Left lung (tissue), 10 donors: ENCODE data around the gene NDUFA13. TPM values are rescaled to one million over a fixed set of nuclear protein-coding genes. Genes with fewer than 3 reads are reported as not detected.

ENCODE experiments used
- ATAC-seq: fragments of 200-7000 bp; cut with Tn5 transposase; one replicate; pipeline ENCODE4 v1.9.1; 2020; ENCODE audit warnings: moderate library complexity
- DNase-seq, 4 donors: peaks; one replicate each; pipeline ENCODE4 v3.0.0-alpha.2; 2013 to 2020
- H3K27ac ChIP-seq, 2 donors: fragments of 200-600 bp; sonication (generic) in 1 of 2; one replicate each; pipeline versions ENCODE4 v1.5.0 to v1.8.0; 2020 to 2021
- H3K27me3 ChIP-seq, 2 donors: fragments of 200-600 bp; sonication (generic) in 1 of 2; one replicate each; pipeline versions ENCODE4 v1.5.0 to v1.8.0; 2020 to 2021
- H3K36me3 ChIP-seq, 2 donors: fragments of 200-600 bp; sonication (generic) in 1 of 2; one replicate each; pipeline versions ENCODE4 v1.5.0 to v1.8.0; 2020 to 2021
- H3K4me1 ChIP-seq, 2 donors: fragments of 200-600 bp; one replicate each; pipeline ENCODE4 v1.8.0; 2021
- H3K4me3 ChIP-seq, 2 donors: fragments of 200-600 bp; sonication (generic) in 1 of 2; one replicate each; pipeline versions ENCODE4 v1.5.0 to v1.8.0; 2020 to 2021; ENCODE audit warnings: mild to moderate bottlenecking in 1 of 2
- H3K9me3 ChIP-seq, 2 donors: fragments of 200-600 bp; sonication (generic) in 1 of 2; one replicate each; pipeline versions ENCODE4 v1.5.0 to v1.8.0; 2020 to 2021
- intact Hi-C, 2 donors: fragments of 100-400 bp; cut with DNase I; formaldehyde crosslinking; loops; one replicate each; pipeline versions ENCODE4 v1.11.2 to v1.14.2; 2022
- polyA plus RNA-seq, 6 donors: library from polyadenylated mRNA; unstranded; fragments of 120-200 nt; gene quantifications; one replicate each; pipeline ENCODE4 v1.2.1, GENCODE V29; 2013; ENCODE audit not compliant: insufficient read length in 6 of 6
- total RNA-seq, 2 donors: library from RNA; stranded (reverse); fragmentation: NEBNext Ultra II Directional; extraction: Animal tissue kit (Norgen Biotek cat#: 25700); gene quantifications; one replicate each; pipeline ENCODE4 v1.2.1, GENCODE V29; 2021
- TF ChIP-seq, protein P1 (sequence below), 2 donors: fragments of 200-600 bp; sonication (generic) in 1 of 2; IDR thresholded peaks; one replicate each; pipeline versions ENCODE4 v1.5.0 to v1.8.0; 2021; ENCODE audit warnings: antibody characterized with exemption in 2 of 2
- donor health status: DM: no; HTN: yes; CAD: no.
- donor health status: DM: no; HTN: no; CAD: no.

The NDUFA13 gene
- total and polyA plus RNA-seq, 8 donors: 169 to 303 (median 209) TPM

DNA sequence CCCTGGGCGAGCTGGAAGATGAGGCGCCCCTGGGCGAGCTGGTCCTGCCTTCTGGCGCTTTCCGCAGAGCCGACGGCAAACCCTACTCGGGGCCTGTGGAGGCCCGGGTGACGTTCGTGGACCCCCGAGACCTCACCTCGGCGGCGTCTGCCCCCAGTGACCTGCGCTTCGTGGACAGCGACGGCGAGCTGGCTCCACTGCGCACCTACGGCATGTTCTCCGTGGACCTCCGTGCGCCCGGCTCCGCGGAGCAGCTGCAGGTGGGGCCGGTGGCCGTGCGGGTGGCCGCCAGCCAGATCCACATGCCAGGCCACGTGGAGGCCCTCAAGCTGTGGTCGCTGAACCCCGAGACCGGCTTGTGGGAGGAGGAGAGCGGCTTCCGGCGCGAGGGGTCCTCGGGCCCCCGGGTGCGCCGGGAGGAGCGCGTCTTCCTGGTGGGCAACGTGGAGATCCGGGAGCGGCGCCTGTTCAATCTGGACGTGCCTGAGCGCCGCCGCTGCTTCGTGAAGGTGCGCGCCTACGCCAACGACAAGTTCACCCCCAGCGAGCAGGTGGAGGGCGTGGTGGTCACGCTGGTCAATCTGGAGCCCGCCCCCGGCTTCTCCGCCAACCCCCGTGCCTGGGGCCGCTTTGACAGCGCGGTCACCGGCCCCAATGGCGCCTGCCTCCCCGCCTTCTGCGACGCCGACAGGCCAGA, 28.4 kb downstream of the NDUFA13 start:
- Histone ChIP-seq H3K27ac (no peak overlapping the region), H3K27me3 (peaks cover 19 to 94% of the 10 kb centered on the region in 2 donors), H3K9me3 (no peaks in the 10 kb centered on the region), H3K4me1 (peaks cover 7 to 26% of the 10 kb centered on the region in 2 donors), H3K4me3 (no peak overlapping the region), H3K36me3 (no peaks in the 10 kb centered on the region)
- ATAC-seq: no peak
- DNase-seq: no peak
- intact Hi-C loops: no loop called here
- TF ChIP-seq, protein P1, sequence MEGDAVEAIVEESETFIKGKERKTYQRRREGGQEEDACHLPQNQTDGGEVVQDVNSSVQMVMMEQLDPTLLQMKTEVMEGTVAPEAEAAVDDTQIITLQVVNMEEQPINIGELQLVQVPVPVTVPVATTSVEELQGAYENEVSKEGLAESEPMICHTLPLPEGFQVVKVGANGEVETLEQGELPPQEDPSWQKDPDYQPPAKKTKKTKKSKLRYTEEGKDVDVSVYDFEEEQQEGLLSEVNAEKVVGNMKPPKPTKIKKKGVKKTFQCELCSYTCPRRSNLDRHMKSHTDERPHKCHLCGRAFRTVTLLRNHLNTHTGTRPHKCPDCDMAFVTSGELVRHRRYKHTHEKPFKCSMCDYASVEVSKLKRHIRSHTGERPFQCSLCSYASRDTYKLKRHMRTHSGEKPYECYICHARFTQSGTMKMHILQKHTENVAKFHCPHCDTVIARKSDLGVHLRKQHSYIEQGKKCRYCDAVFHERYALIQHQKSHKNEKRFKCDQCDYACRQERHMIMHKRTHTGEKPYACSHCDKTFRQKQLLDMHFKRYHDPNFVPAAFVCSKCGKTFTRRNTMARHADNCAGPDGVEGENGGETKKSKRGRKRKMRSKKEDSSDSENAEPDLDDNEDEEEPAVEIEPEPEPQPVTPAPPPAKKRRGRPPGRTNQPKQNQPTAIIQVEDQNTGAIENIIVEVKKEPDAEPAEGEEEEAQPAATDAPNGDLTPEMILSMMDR (IDR thresholded peaks at IDR 0.05): no peak

DNA sequence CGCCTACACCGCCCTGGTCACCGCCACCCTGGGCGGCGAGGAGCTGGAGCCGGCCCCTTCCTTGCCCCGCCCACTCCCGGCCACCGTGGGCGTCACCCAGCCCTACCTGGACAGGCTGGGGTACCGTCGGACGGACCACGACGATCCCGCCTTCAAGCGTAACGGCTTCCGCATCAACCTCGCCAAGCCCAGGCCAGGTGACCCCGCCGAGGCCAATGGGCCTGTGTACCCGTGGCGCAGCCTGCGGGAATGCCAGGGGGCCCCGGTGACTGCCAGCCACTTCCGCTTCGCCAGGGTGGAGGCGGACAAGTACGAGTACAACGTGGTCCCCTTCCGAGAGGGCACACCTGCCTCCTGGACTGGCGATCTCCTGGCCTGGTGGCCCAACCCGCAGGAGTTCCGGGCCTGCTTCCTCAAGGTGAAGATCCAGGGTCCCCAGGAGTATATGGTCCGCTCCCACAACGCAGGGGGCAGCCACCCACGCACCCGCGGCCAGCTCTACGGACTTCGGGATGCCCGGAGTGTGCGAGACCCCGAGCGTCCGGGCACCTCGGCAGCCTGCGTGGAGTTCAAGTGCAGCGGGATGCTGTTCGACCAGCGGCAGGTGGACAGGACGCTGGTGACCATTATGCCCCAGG, 29.0 kb downstream of the NDUFA13 start:
- Histone ChIP-seq H3K4me3 (no peak overlapping the region), H3K36me3 (no peaks in the 10 kb centered on the region), H3K4me1 (peaks cover 7 to 23% of the 10 kb centered on the region in 2 donors), H3K9me3 (no peaks in the 10 kb centered on the region), H3K27ac (no peak overlapping the region), H3K27me3 (peaks cover 15 to 94% of the 10 kb centered on the region in 2 donors)
- DNase-seq: no peak
- intact Hi-C loops: no loop called here
- no peak for ATAC-seq
- TF ChIP-seq, protein P1 (IDR thresholded peaks at IDR 0.05): no peak

DNA sequence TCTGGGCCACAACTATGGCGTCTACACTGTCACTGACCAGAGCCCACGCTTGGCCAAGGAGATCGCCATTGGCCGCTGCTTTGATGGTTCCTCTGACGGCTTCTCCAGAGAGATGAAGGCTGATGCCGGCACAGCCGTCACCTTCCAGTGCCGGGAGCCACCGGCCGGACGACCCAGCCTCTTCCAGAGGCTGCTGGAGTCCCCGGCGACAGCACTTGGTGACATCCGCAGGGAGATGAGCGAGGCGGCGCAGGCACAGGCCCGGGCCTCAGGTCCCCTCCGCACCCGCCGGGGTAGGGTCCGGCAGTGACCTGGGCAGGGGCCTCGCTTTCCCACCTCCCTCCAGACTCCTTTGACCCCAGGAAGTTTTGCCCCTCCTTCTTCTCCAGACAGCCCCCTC, 29.7 kb downstream of the NDUFA13 start:
- H3K4me3 ChIP-seq: no peak overlapping the region
- intact Hi-C loops: no loop called here
- ATAC-seq (no peak), DNase-seq (no peak)
- H3K9me3 ChIP-seq: no peaks in the 10 kb centered on the region
- peaks cover 3 to 17% of the 10 kb centered on the region in 2 donors for H3K4me1 ChIP-seq
- H3K27ac ChIP-seq: no peak overlapping the region
- TF ChIP-seq, protein P1 (IDR thresholded peaks at IDR 0.05): no peak
- peaks cover 8 to 94% of the 10 kb centered on the region in 2 donors for H3K27me3 ChIP-seq
- H3K36me3 ChIP-seq: no peaks in the 10 kb centered on the region

DNA sequence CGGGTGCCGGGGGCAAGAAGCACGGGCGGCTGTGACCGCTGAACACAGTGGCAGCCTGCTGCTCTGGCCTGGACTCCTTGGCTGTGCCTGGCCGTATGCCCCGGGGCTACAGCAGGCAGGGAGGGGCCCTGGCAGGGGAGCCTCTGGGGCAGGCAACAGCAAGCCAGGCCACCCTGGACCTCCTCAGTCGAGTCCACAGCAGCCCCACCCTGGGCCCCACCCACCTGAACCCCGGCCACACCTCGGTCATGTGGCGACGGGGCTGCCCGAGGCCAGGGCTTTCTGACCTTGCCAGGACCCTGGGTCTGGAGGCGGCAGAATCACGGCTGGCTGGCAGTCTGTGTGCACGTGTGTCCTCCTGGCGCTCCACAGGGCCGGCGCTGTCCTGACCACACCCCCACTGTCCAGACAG, 30.7 kb downstream of the NDUFA13 start:
- DNase-seq (no peak), ATAC-seq (no peak)
- Histone ChIP-seq H3K27me3 (peaks cover under 1 to 86% of the 10 kb centered on the region in 2 donors), H3K4me3 (no peak overlapping the region), H3K4me1 (peaks cover 0 to 6% of the 10 kb centered on the region in 2 donors), H3K27ac (no peak overlapping the region), H3K36me3 (no peaks in the 10 kb centered on the region), H3K9me3 (peaks cover 0 to 2% of the 10 kb centered on the region in 2 donors)
- TF ChIP-seq, protein P1 (IDR thresholded peaks at IDR 0.05): no peak
- intact Hi-C loops: no loop called here

DNA sequence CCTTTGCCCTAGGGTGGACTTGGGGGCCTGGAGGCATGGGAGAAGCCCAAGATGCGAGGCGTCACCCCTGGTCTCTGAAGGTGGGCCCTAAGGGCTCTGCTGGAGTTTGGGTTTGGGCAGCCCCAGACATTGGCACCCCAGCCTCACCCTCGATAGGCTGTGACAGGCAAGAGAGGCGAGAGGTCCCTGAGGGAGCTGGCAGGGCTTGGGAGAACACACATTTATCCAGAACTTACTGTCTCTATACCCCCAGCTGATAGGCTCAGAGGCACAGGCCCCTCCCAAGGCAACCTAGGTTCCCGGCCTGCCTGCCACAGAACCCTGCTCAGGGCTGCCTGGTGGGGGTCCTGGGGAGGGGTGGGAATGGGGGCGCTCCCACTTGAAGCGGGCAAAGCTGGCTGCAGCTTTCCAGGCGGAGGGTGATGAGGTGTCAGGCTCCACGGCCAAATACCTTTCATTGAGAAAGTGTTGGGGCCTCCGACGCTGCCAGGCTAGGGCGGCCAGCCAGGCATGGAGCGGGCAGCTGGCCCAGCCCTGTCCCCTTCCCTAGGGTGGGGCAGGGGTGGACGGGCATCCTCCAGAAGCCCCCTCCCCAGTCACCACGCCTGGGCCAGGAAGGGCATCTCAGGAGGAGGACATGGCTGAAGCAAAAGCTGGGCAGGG, 31.8 kb downstream of the NDUFA13 start:
- Histone ChIP-seq H3K4me1 (no peaks in the 10 kb centered on the region), H3K9me3 (peaks cover 0 to 2% of the 10 kb centered on the region in 2 donors), H3K36me3 (no peaks in the 10 kb centered on the region), H3K27ac (no peak overlapping the region), H3K4me3 (no peak overlapping the region), H3K27me3 (peaks cover 0 to 76% of the 10 kb centered on the region in 2 donors)
- TF ChIP-seq, protein P1 (IDR thresholded peaks at IDR 0.05): no peak
- intact Hi-C loops: no loop called here
- DNase-seq (no peak), ATAC-seq (no peak)
